GM12891 (cell line): ENCODE data around the gene CCDC88B.

ENCODE experiments used
- DNase-seq: peaks from one replicate; pipeline ENCODE4 v3.0.0; 2011; ENCODE audit warnings: low spot score; ENCODE audit not compliant: insufficient read length
- FAIRE-seq: peaks from 2 replicates; lab custom pipeline; 2011; peaks lifted over from hg19 to GRCh38; lab: Jason Lieb, UNC
- PAX5 ChIP-seq: IDR thresholded peaks from 2 replicates; pipeline ENCODE4 v1.6.1; 2011; ENCODE audit warnings: low read length, moderate library complexity, mild to moderate bottlenecking; ENCODE audit not compliant: insufficient read depth, severe bottlenecking
- POLR2A ChIP-seq: IDR thresholded peaks from 2 replicates; pipeline ENCODE4 v1.6.1; 2011; ENCODE audit warnings: low read depth, low read length, control low read depth
- POLR2AphosphoS5 ChIP-seq: IDR thresholded peaks from 2 replicates; pipeline ENCODE4 v1.6.1; 2011; ENCODE audit warnings: low read depth, low read length, control low read depth
- POU2F2 ChIP-seq: IDR thresholded peaks from 2 replicates; pipeline ENCODE4 v1.6.1; 2011; ENCODE audit warnings: low read depth, mild to moderate bottlenecking, control low read depth, low read length, moderate library complexity
- SPI1 ChIP-seq: IDR thresholded peaks from 2 replicates; pipeline ENCODE4 v1.6.1; 2011; ENCODE audit warnings: low read depth, low read length, control low read depth
- TAF1 ChIP-seq: IDR thresholded peaks from 2 replicates; pipeline ENCODE4 v1.6.1; 2011; ENCODE audit warnings: low read depth, low read length, control low read depth

Gene CCDC88B

GRCh38 chr11:64359712-64360445 lies 19.9 kb downstream of the CCDC88B start:
- peak; percentile 97 for FAIRE-seq
- DNase-seq, result peak; percentile 61
- TF ChIP-seq POU2F2 (no peak), SPI1 (no peak), POLR2A (no peak), POLR2AphosphoS5 (no peak), PAX5 (no peak), TAF1 (no peak)

- FAIRE-seq (no peak), DNase-seq (peak; percentile 48)
- TF ChIP-seq POU2F2, result no peak
- TF ChIP-seq PAX5, result no peak
- no peak for TF ChIP-seq POLR2AphosphoS5
- TF ChIP-seq TAF1, result no peak
Measured at GRCh38 chr11:64360448-64360921, 20.5 kb downstream of the CCDC88B start.

GRCh38 chr11:64361659-64362058 lies 21.7 kb downstream of the CCDC88B start:
- FAIRE-seq (no peak), DNase-seq (peak; percentile 11)
- TF ChIP-seq POLR2AphosphoS5, result no peak
- no peak for TF ChIP-seq TAF1
- TF ChIP-seq POU2F2, result no peak
- no peak for TF ChIP-seq SPI1
- TF ChIP-seq POLR2A, result no peak

- FAIRE-seq, result no peak
- no peak for TF ChIP-seq SPI1
- no peak for TF ChIP-seq POU2F2
- no peak for TF ChIP-seq PAX5
- no peak for TF ChIP-seq POLR2A
- TF ChIP-seq TAF1, result no peak
- no peak for TF ChIP-seq POLR2AphosphoS5
Measured at GRCh38 chr11:64362339-64362738, 22.3 kb downstream of the CCDC88B start.

GRCh38 chr11:64364435-64364834 lies 24.4 kb downstream of the CCDC88B start:
- FAIRE-seq, result no peak

More at GRCh38 chr11:64362339-64362738, 22.3 kb downstream of the CCDC88B start:
- DNase-seq, result no peak

GRCh38 chr11:64364911-64365310 lies 24.9 kb downstream of the CCDC88B start:
- TF ChIP-seq POLR2AphosphoS5 (no peak), TAF1 (no peak), PAX5 (no peak), POU2F2 (no peak), SPI1 (no peak), POLR2A (no peak)
- no peak for FAIRE-seq
- DNase-seq, result no peak

More at GRCh38 chr11:64364435-64364834, 24.4 kb downstream of the CCDC88B start:
- DNase-seq, result peak; percentile 21
- TF ChIP-seq POLR2AphosphoS5, result no peak
- TF ChIP-seq POU2F2, result no peak
- no peak for TF ChIP-seq TAF1
- no peak for TF ChIP-seq POLR2A
- TF ChIP-seq SPI1, result no peak
- TF ChIP-seq PAX5, result no peak

- FAIRE-seq (no peak), DNase-seq (no peak)
- TF ChIP-seq SPI1 (no peak), PAX5 (no peak), TAF1 (no peak), POU2F2 (no peak), POLR2AphosphoS5 (no peak), POLR2A (no peak)
Measured at GRCh38 chr11:64366751-64367150, 26.7 kb downstream of the CCDC88B start.

- TF ChIP-seq POU2F2 (no peak), TAF1 (no peak), POLR2A (no peak), SPI1 (no peak), PAX5 (no peak)
- FAIRE-seq, result no peak
Measured at GRCh38 chr11:64367931-64368672, 28.1 kb downstream of the CCDC88B start.

GRCh38 chr11:64368673-64369074 lies 28.7 kb downstream of the CCDC88B start:
- TF ChIP-seq PAX5, result no peak
- TF ChIP-seq POLR2AphosphoS5, result no peak
- no peak for TF ChIP-seq SPI1
- TF ChIP-seq TAF1, result no peak
- TF ChIP-seq POLR2A, result no peak
- TF ChIP-seq POU2F2, result no peak
- DNase-seq (no peak), FAIRE-seq (no peak)

More at GRCh38 chr11:64367931-64368672, 28.1 kb downstream of the CCDC88B start:
- DNase-seq, result no peak
